Karpas-422 (cell line): Measurements from ENCODE around the gene NFYC. TPM values are rescaled to one million over a fixed set of nuclear protein-coding genes. Genes with fewer than 3 reads are reported as not detected.

ENCODE experiments used
- DNase-seq: peaks from one replicate; pipeline ENCODE4 v3.0.0-alpha.2; 2015
- H2AFZ ChIP-seq: fragments of 200-600 bp; sonication (generic); 2 replicates; pipeline ENCODE4 v1.6.1; 2014; ENCODE audit warnings: antibody characterized with exemption, low read length, mixed read lengths
- H3K27ac ChIP-seq: fragments of 200-600 bp; sonication (generic); 2 replicates; pipeline ENCODE4 v1.5.1; 2014; ENCODE audit warnings: mild to moderate bottlenecking, low read length, moderate library complexity
- H3K27me3 ChIP-seq: fragments of 200-600 bp; sonication (generic); 2 replicates; pipeline ENCODE4 v1.6.1; 2014; ENCODE audit warnings: low read length, mixed read lengths
- H3K36me3 ChIP-seq: fragments of 200-600 bp; sonication (generic); 2 replicates; pipeline ENCODE4 v1.6.1; 2014; ENCODE audit warnings: low read length, mixed read lengths; ENCODE audit not compliant: insufficient read depth
- H3K4me1 ChIP-seq: fragments of 200-600 bp; sonication (generic); 2 replicates; pipeline ENCODE4 v1.6.1; 2014; ENCODE audit warnings: mild to moderate bottlenecking, low read length, mixed read lengths
- H3K4me2 ChIP-seq: fragments of 200-600 bp; sonication (generic); 2 replicates; pipeline ENCODE4 v1.6.1; 2014; ENCODE audit warnings: low read length, low read depth, mild to moderate bottlenecking; ENCODE audit not compliant: poor library complexity, severe bottlenecking
- H3K4me3 ChIP-seq: fragments of 200-600 bp; sonication (generic); 2 replicates; pipeline ENCODE4 v1.5.1; 2014; ENCODE audit warnings: mild to moderate bottlenecking, antibody characterized with exemption, low read length, mixed read lengths
- H3K79me2 ChIP-seq: fragments of 200-600 bp; sonication (generic); 2 replicates; pipeline ENCODE4 v1.6.1; 2014; ENCODE audit warnings: mild to moderate bottlenecking, low read length, mixed read lengths
- H3K9ac ChIP-seq: fragments of 200-600 bp; sonication (generic); 2 replicates; pipeline ENCODE4 v1.6.0; 2014; ENCODE audit warnings: low read length
- H3K9me2 ChIP-seq: fragments of 200-600 bp; sonication (generic), shearing (Covaris generic); replicated peaks from 2 replicates; pipeline ENCODE4 v1.6.0; 2014; ENCODE audit warnings: mild to moderate bottlenecking, low read length, moderate library complexity; ENCODE audit not compliant: insufficient read depth
- H3K9me3 ChIP-seq: fragments of 300-700, 200-600 bp; sonication (generic); 2 replicates; pipeline ENCODE4 v1.6.1; 2014; ENCODE audit warnings: low read length, mixed read lengths
- H4K20me1 ChIP-seq: fragments of 200-600 bp; sonication (generic); 2 replicates; pipeline ENCODE4 v1.6.1; 2014; ENCODE audit warnings: mild to moderate bottlenecking, antibody characterized with exemption, low read length, low read depth; ENCODE audit not compliant: insufficient read depth
- total RNA-seq: library from RNA; depleted of rRNA; stranded (reverse); fragments of >200 nt; shearing (Covaris generic); gene quantifications from 2 replicates; pipeline ENCODE4 v1.2.3, GENCODE V29; 2014; ENCODE audit warnings: low replicate concordance; rRNA removed

NFYC gene
- total RNA-seq, result 52.4 and 62.6 TPM in 2 replicates

DNA sequence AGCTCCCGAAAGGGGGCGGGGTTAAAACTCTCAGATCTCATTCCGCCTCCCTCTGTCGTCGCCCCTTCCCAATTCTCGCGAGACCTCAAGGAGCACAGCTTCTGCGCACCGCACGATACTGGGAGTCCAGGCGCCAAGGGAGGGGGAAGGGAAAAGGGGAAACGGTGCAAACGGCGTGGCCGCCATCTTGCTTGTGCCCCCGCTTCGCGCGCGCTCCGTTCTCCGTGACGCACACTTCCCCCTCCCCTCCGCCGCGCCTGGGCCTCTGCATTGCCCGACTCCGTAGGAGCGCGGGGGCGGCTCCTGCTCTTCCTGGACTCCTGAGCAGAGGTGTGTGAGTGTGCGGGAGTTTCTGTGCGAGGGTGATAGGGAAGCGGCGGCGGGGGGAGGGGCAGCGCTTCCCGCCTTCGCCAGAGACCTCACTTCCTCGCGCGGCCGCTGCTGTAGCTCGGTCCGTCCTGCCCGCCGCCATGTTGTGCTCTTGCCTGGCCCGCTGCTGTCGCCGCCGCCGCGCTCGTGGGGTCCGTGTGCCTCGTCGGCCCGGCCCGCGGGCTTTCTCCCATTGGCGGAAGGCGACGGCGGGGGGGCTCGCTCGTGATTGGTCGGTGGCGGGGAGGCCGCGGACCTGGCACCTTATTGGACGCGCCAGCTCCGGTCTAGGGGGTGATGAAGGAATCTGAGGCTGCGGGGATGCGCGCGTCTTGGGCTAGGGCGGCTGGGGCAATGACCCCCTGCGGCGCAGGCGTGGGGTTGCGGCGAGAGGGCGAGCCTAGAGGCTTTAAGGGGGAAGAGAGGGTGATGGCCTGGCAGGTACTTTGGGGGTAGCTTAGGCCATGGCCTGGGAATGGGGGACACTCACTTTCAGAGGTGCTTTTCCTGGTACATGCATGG lies at the start of gene NFYC:
Gene NFYC (plus strand): TSS at position 167 of the 891 bp plus-strand sequence. CDS start 47,140 bp downstream, outside the sequence.
- peaks cover 62% of the 10 kb centered on the region for H3K4me1 ChIP-seq
- no peaks in the 10 kb centered on the region for H3K9me2 ChIP-seq
- peak within 1 kb of the TSS; percentile 98 for H3K9ac ChIP-seq
- peaks cover 28% of the 10 kb centered on the region; the same call in 1 of the 2 replicates for H4K20me1 ChIP-seq
- H2AFZ ChIP-seq, result no peak within 1 kb of the TSS
- peak within 1 kb of the TSS; percentile 94 for H3K27ac ChIP-seq
- H3K27me3 ChIP-seq, result no peaks in the 10 kb centered on the region
- H3K79me2 ChIP-seq, result peaks cover 75% of the 10 kb centered on the region
- peak; percentile 99 for DNase-seq
- no peaks in the 10 kb centered on the region for H3K9me3 ChIP-seq
- peak within 1 kb of the TSS; percentile 96 for H3K4me2 ChIP-seq
- peaks cover 21% of the 10 kb centered on the region; the same call in 1 of the 2 replicates for H3K36me3 ChIP-seq
- H3K4me3 ChIP-seq, result peak within 1 kb of the TSS; percentile 93

DNA sequence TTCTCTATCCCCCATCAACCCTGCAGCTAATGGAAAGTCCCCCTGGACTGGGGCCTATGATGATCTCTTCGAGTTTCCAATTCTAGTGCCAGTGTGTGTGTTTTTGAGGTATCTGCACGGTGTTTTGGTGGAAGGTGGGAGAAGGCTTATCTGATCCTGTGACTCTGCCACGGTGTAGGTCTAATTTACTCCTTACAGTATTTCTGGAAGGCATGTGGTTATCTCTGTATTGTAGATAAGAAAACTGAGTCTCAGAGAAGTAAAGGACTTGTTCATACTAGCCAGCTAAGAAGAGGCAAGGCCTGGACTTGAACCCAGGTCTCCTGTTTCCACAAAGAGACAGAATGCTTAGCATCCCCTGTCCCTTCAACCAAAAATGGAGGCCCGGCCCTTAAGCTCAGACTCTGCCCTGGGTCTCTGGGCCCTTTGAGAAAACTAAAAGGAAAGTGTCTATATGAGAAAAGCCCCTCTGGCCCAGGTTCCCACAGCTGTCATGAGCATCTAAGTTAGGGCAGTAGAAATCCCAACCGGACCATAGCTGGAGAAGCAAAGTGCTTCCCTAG lies 46.3 kb upstream of the NFYC start:
- Histone ChIP-seq H3K4me3 (no peak overlapping the region), H3K9me2 (no peaks in the 10 kb centered on the region), H2AFZ (no peak overlapping the region), H3K36me3 (no peaks in the 10 kb centered on the region), H3K79me2 (no peaks in the 10 kb centered on the region), H3K27me3 (no peaks in the 10 kb centered on the region), H4K20me1 (peaks cover 4% of the 10 kb centered on the region; the same call in 1 of the 2 replicates), H3K9ac (no peak overlapping the region), H3K9me3 (no peaks in the 10 kb centered on the region), H3K4me1 (no peaks in the 10 kb centered on the region), H3K4me2 (no peak overlapping the region), H3K27ac (no peak overlapping the region)
- DNase-seq, result no peak

DNA sequence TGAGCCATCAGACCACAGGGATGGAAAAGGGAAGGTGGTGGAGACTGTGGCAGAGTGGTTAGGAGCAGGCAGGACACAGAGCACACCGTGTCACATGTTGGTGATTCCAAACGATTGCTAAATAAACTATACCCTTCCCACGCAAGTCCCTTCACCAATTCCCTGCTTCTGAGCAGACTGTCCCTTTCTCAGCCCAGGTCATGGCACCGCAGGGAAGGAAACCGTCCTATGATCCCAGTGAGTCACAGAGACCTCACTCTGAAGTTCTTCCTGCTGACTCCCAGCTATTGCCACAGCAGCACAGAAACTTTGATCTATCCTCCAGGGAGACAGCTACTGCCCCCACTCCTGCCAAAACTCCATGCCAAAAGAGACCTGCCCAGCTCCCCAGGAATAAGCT lies 45.2 kb upstream of the NFYC start:
- no peak overlapping the region for H3K27ac ChIP-seq
- H3K79me2 ChIP-seq, result no peaks in the 10 kb centered on the region
- H3K9ac ChIP-seq, result no peak overlapping the region
- no peaks in the 10 kb centered on the region for H3K4me1 ChIP-seq
- peaks cover 4% of the 10 kb centered on the region; the same call in 1 of the 2 replicates for H4K20me1 ChIP-seq
- no peak overlapping the region for H3K4me2 ChIP-seq
- no peaks in the 10 kb centered on the region for H3K9me2 ChIP-seq
- no peaks in the 10 kb centered on the region for H3K9me3 ChIP-seq
- H3K27me3 ChIP-seq, result no peaks in the 10 kb centered on the region
- H2AFZ ChIP-seq, result no peak overlapping the region
- no peak overlapping the region for H3K4me3 ChIP-seq
- no peaks in the 10 kb centered on the region for H3K36me3 ChIP-seq
- DNase-seq, result no peak

DNA sequence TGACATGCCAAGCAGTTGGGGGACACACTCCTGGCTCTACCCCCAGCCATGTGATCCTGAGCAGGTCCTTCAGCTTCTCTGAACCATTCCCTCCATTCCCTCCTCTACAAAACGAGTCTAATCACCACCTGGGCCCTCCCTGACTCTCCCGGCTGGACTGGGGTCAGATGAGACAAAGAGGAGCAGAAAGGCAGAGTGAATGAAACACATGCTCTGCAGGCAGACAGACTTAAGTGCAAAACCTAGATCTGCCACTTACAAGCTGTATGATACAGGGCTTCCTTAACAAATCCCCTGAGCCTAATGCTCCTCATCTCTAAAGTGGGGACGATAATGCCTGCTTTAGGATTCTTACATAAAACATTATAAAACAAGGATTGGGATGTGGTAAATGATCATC lies 43.3 kb upstream of the NFYC start:
- Histone ChIP-seq H3K9me2 (no peaks in the 10 kb centered on the region), H3K27me3 (no peaks in the 10 kb centered on the region), H3K4me2 (no peak overlapping the region), H3K27ac (no peak overlapping the region), H3K4me3 (no peak overlapping the region), H2AFZ (no peak overlapping the region), H3K9ac (no peak overlapping the region), H4K20me1 (peaks cover 4% of the 10 kb centered on the region; the same call in 1 of the 2 replicates), H3K79me2 (no peaks in the 10 kb centered on the region), H3K4me1 (no peaks in the 10 kb centered on the region), H3K9me3 (no peaks in the 10 kb centered on the region), H3K36me3 (no peaks in the 10 kb centered on the region)
- DNase-seq, result no peak

DNA sequence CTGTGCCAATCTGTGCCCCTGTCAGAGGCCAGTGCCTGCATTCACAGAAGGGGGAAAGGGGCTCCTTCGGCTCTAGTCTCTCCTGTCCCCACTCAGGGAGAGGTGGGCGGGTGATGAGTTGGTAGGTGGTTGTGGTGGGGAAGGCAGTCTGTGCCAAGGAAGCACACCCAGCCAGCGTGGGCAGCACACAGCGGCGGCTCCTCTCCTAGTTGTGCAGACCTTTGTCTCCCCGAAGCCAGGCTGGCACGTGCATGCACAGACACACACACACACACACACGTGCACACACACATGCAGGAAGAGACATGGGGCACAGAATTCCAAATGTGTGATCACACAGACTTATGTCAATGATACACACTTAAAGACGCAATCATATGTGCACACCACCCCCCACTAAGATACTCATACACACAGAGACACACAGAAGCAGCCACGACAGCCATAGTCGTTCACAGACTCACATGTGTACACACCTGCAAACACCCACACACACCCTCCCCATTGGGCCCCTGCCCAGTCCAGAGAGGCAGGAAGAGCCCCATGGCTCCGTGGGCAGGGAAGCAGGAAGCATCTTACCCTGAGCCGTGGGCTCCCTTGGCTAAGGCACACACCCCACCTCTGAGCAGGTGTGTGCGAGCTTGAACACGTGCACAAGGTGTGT lies 42.4 kb upstream of the NFYC start:
- H3K4me1 ChIP-seq, result no peaks in the 10 kb centered on the region
- H3K9ac ChIP-seq, result no peak overlapping the region
- no peak overlapping the region for H2AFZ ChIP-seq

DNA sequence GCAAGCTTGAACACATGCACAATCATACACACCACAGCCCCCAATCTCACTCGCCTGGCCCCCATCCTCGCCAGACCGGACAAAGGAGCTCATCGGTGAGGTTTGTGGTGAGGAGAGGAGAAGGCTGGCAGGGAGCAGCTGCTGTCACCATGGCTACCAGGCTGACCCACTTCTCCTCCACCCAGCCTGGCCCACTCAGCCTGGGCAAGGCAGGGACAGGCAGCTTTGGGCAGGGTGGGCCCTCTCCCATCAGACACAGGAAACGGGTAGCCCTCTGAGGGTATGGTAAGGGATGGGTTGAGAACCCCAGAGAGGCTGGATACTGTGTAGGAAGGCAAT lies 41.9 kb upstream of the NFYC start:
- Histone ChIP-seq H2AFZ (no peak overlapping the region), H3K9me3 (no peaks in the 10 kb centered on the region), H3K9me2 (no peaks in the 10 kb centered on the region), H3K4me2 (no peak overlapping the region), H3K27ac (no peak overlapping the region), H3K27me3 (no peaks in the 10 kb centered on the region), H3K4me1 (no peaks in the 10 kb centered on the region), H3K79me2 (no peaks in the 10 kb centered on the region), H3K9ac (no peak overlapping the region), H3K4me3 (no peak overlapping the region), H4K20me1 (peaks cover 4% of the 10 kb centered on the region; the same call in 1 of the 2 replicates), H3K36me3 (no peaks in the 10 kb centered on the region)
- no peak for DNase-seq

More for the DNA sequence above, 42.4 kb upstream of the NFYC start:
- H3K4me3 ChIP-seq, result no peak overlapping the region
- H3K9me3 ChIP-seq, result no peaks in the 10 kb centered on the region
- H3K4me2 ChIP-seq, result no peak overlapping the region
- no peaks in the 10 kb centered on the region for H3K79me2 ChIP-seq
- H3K27me3 ChIP-seq, result no peaks in the 10 kb centered on the region
- no peaks in the 10 kb centered on the region for H3K36me3 ChIP-seq
- DNase-seq, result no peak
- H3K9me2 ChIP-seq, result no peaks in the 10 kb centered on the region
- H4K20me1 ChIP-seq, result peaks cover 4% of the 10 kb centered on the region; the same call in 1 of the 2 replicates
- H3K27ac ChIP-seq, result no peak overlapping the region

DNA sequence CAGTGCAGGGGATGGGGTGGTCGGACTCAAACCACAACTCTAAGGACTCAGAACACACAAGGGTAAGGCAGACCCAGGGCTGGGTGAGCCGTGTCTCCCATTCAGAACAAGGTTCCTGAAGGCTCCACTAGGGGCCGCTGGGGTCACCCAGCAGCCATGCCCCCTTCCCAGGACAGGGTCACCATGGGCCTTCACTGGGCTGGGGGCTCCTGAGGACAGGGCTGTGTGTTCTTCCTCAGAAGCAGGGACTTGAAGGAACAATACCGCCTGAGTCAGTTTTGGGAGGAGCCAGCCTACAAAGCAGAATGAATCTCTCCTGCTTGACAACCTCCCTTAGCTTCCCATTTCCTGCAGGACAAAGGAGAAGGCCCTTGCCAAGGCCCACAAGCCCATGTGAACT lies 41.4 kb upstream of the NFYC start:
- H4K20me1 ChIP-seq, result peaks cover 4% of the 10 kb centered on the region; the same call in 1 of the 2 replicates
- no peaks in the 10 kb centered on the region for H3K36me3 ChIP-seq
- no peaks in the 10 kb centered on the region for H3K79me2 ChIP-seq
- H3K4me1 ChIP-seq, result no peaks in the 10 kb centered on the region
- no peaks in the 10 kb centered on the region for H3K9me3 ChIP-seq
- peak; percentile 72 for DNase-seq
- H3K9me2 ChIP-seq, result no peaks in the 10 kb centered on the region
- H3K27ac ChIP-seq, result no peak overlapping the region
- no peak overlapping the region for H3K9ac ChIP-seq
- no peak overlapping the region for H3K4me3 ChIP-seq
- no peak overlapping the region for H3K4me2 ChIP-seq
- H3K27me3 ChIP-seq, result no peaks in the 10 kb centered on the region
- H2AFZ ChIP-seq, result no peak overlapping the region
